ACC112 (cell line): ENCODE data around the gene PAPLN.
"Not testable (repeated sequence)": the region's sequence is repeated elsewhere in the genome, so short reads cannot be mapped to it uniquely, and the experiment has no call there.

Experiments used
- H2AFZ ChIP-seq: fragments of 200-600 bp; sonication (generic); one replicate; pipeline ENCODE4 v1.6.0; 2017; ENCODE audit warnings: antibody characterized with exemption, low read length; ENCODE audit not compliant: unreplicated experiment
- H3K27ac ChIP-seq: fragments of 200-600 bp; sonication (generic); 2 replicates; pipeline ENCODE4 v1.5.1; 2014; ENCODE audit warnings: low read depth, mild to moderate bottlenecking, antibody characterized with exemption, low read length, moderate library complexity
- H3K27me3 ChIP-seq: fragments of 200-600 bp; sonication (generic); 2 replicates; pipeline ENCODE4 v1.6.1; 2014; ENCODE audit warnings: mild to moderate bottlenecking, antibody characterized with exemption, low read length, moderate library complexity, mixed read lengths; ENCODE audit not compliant: insufficient read depth
- H3K36me3 ChIP-seq: fragments of 200-600 bp; sonication (generic); 2 replicates; pipeline ENCODE4 v1.6.1; 2016; ENCODE audit warnings: mild to moderate bottlenecking, antibody characterized with exemption, low read length, moderate library complexity, mixed read lengths; ENCODE audit not compliant: insufficient read depth
- H3K4me1 ChIP-seq: fragments of 200-600 bp; sonication (generic); one replicate; pipeline ENCODE4 v1.6.1; 2016; ENCODE audit warnings: low read length, mixed read lengths; ENCODE audit not compliant: insufficient read depth, unreplicated experiment, control insufficient read depth
- H3K4me3 ChIP-seq: fragments of 200-600 bp; sonication (generic); 2 replicates; pipeline ENCODE4 v1.5.1; 2014; ENCODE audit warnings: mild to moderate bottlenecking, low read depth, low read length
- H3K79me2 ChIP-seq: fragments of 200-600 bp; sonication (generic); one replicate; pipeline ENCODE4 v1.6.0; 2016; ENCODE audit warnings: low read length; ENCODE audit not compliant: control insufficient read depth, unreplicated experiment, insufficient read depth

Gene PAPLN

GRCh38 chr14:73290279-73290678 is 53.0 kb downstream of the PAPLN start:
- Histone ChIP-seq H3K79me2 (no peaks in the 10 kb centered on the region), H2AFZ (no peak overlapping the region), H3K27ac (no peak overlapping the region), H3K4me1 (no peaks in the 10 kb centered on the region), H3K36me3 (peaks cover 10% of the 10 kb centered on the region), H3K4me3 (no peak overlapping the region), H3K27me3 (no peaks in the 10 kb centered on the region)

- Histone ChIP-seq H2AFZ (no peak overlapping the region), H3K36me3 (peaks cover 10% of the 10 kb centered on the region), H3K4me1 (no peaks in the 10 kb centered on the region), H3K4me3 (no peak overlapping the region), H3K27ac (no peak overlapping the region), H3K79me2 (peaks cover 2% of the 10 kb centered on the region), H3K27me3 (no peaks in the 10 kb centered on the region)
Measured at GRCh38 chr14:73293782-73294781, 56.8 kb downstream of the PAPLN start.

- H3K27me3 ChIP-seq = no peaks in the 10 kb centered on the region
- H3K4me3 ChIP-seq = no peak overlapping the region
- H3K79me2 ChIP-seq = peaks cover 4% of the 10 kb centered on the region
- H3K27ac ChIP-seq = no peak overlapping the region
- no peak overlapping the region for H2AFZ ChIP-seq
- no peaks in the 10 kb centered on the region for H3K4me1 ChIP-seq
- H3K36me3 ChIP-seq = peaks cover 10% of the 10 kb centered on the region; the same call in 1 of the 2 replicates
Measured at GRCh38 chr14:73295198-73295796, 58.0 kb downstream of the PAPLN start.

- Histone ChIP-seq H3K4me3 (no peak overlapping the region), H2AFZ (no peak overlapping the region), H3K36me3 (no peaks in the 10 kb centered on the region; the same call in none of the 2 replicates), H3K27ac (no peak overlapping the region), H3K4me1 (no peaks in the 10 kb centered on the region), H3K27me3 (no peaks in the 10 kb centered on the region), H3K79me2 (peaks cover 26% of the 10 kb centered on the region)
Measured at GRCh38 chr14:73305499-73305898, 68.2 kb downstream of the PAPLN start.

GRCh38 chr14:73307261-73307660 is 70.0 kb downstream of the PAPLN start:
- Histone ChIP-seq H3K4me1 (peaks cover 12% of the 10 kb centered on the region), H2AFZ (no peak overlapping the region), H3K4me3 (no peak overlapping the region), H3K27ac (no peak overlapping the region), H3K79me2 (peaks cover 26% of the 10 kb centered on the region), H3K36me3 (no peaks in the 10 kb centered on the region; the same call in none of the 2 replicates), H3K27me3 (no peaks in the 10 kb centered on the region)

- not testable (repeated sequence) for H3K27ac ChIP-seq, H2AFZ ChIP-seq, H3K27me3 ChIP-seq, H3K36me3 ChIP-seq, H3K4me3 ChIP-seq
- H3K79me2 ChIP-seq = peaks cover 19% of the 10 kb centered on the region
- H3K4me1 ChIP-seq = peaks cover 12% of the 10 kb centered on the region
Measured at GRCh38 chr14:73309207-73309606, 71.9 kb downstream of the PAPLN start.

GRCh38 chr14:73311708-73312030 is 74.4 kb downstream of the PAPLN start:
- Histone ChIP-seq H3K4me1 (peaks cover 12% of the 10 kb centered on the region), H3K27ac (peak overlapping the region; percentile 76), H3K79me2 (peaks cover 14% of the 10 kb centered on the region), H2AFZ (no peak overlapping the region), H3K27me3 (no peaks in the 10 kb centered on the region), H3K36me3 (no peaks in the 10 kb centered on the region; the same call in none of the 2 replicates), H3K4me3 (peak overlapping the region; percentile 24; the same call in 1 of the 2 replicates)

GRCh38 chr14:73312687-73313086 is 75.4 kb downstream of the PAPLN start:
- Histone ChIP-seq H3K27me3 (no peaks in the 10 kb centered on the region), H3K36me3 (no peaks in the 10 kb centered on the region; the same call in none of the 2 replicates), H2AFZ (no peak overlapping the region), H3K4me1 (peaks cover 12% of the 10 kb centered on the region), H3K4me3 (no peak overlapping the region), H3K79me2 (peaks cover 13% of the 10 kb centered on the region), H3K27ac (no peak overlapping the region)

GRCh38 chr14:73313151-73313550 is 75.8 kb downstream of the PAPLN start:
- Histone ChIP-seq H3K27ac (no peak overlapping the region), H3K4me3 (no peak overlapping the region), H2AFZ (no peak overlapping the region), H3K27me3 (no peaks in the 10 kb centered on the region), H3K4me1 (peaks cover 12% of the 10 kb centered on the region), H3K36me3 (no peaks in the 10 kb centered on the region; the same call in none of the 2 replicates), H3K79me2 (peaks cover 10% of the 10 kb centered on the region)

GRCh38 chr14:73323896-73324399 is 86.6 kb downstream of the PAPLN start:
- H3K27me3 ChIP-seq = no peaks in the 10 kb centered on the region
- peaks cover 11% of the 10 kb centered on the region for H3K79me2 ChIP-seq
- H3K4me3 ChIP-seq = no peak overlapping the region
- peaks cover 11% of the 10 kb centered on the region for H3K4me1 ChIP-seq
- H2AFZ ChIP-seq = no peak overlapping the region
- H3K36me3 ChIP-seq = no peaks in the 10 kb centered on the region
- no peak overlapping the region for H3K27ac ChIP-seq
